Measurements from ENCODE around the gene ZNF106. TPM values are rescaled to one million over a fixed set of nuclear protein-coding genes. Genes with fewer than 3 reads are reported as not detected.

The ZNF106 gene
- total and polyA plus RNA-seq, 8 donors, result 46.6 to 106 (median 53.1) TPM

DNA sequence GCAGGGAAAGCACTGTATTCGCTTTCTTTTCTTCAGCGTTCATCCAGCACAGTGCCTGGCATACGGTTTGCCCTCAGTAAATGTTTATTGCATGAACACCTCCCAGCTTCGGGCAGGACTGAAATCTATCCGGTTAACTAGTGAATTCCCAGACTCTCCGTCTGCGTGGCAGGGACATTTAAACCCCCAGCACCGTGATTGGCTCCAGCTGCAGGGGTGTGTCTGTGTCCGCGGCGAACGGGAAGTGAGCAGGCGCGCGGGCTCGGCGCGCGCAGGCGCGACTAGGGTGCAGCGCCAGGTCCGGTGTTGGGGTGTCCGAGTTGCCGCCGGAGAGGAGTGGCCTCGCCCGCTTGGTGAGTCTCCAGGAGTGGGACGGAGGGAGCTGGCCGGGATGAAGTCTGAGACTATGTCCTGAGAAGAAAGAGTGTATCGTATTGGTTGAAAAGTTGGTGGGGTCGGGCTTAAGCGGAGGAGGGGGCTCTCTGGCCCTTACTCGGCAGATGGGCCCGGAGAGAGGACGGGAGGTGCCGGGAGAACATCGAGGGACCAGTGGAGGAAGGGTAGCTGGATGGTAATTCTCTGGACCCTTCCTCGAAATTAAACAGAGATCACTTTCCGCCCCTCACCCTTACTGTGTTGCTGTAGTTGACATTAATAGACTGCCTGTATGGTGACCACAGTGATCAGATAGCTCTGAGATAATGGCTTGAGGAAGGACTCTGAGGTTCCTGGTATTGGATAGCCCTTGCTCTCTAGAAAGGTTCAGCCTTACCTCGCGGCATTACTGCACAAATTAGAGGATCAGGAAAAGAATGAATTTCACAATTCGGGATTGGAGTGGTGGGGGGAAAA, 4.6 kb upstream of the ZNF106 start, which contains the start of gene SNAP23:
SNAP23 (plus strand) TSS at position 274 of the 852 bp plus-strand sequence. CDS start 16,213 bp downstream, outside the sequence.
- Histone ChIP-seq H3K9me3 (no peaks in the 10 kb centered on the region), H3K27me3 (no peaks in the 10 kb centered on the region), H3K36me3 (no peaks in the 10 kb centered on the region), H3K27ac (peak within 1 kb of the TSS; percentile 94 to 95), H3K4me1 (peaks cover 12 to 85% of the 10 kb centered on the region in 2 donors), H3K4me3 (peak within 1 kb of the TSS; percentile 51 to 77)
- TF ChIP-seq, protein P1, sequence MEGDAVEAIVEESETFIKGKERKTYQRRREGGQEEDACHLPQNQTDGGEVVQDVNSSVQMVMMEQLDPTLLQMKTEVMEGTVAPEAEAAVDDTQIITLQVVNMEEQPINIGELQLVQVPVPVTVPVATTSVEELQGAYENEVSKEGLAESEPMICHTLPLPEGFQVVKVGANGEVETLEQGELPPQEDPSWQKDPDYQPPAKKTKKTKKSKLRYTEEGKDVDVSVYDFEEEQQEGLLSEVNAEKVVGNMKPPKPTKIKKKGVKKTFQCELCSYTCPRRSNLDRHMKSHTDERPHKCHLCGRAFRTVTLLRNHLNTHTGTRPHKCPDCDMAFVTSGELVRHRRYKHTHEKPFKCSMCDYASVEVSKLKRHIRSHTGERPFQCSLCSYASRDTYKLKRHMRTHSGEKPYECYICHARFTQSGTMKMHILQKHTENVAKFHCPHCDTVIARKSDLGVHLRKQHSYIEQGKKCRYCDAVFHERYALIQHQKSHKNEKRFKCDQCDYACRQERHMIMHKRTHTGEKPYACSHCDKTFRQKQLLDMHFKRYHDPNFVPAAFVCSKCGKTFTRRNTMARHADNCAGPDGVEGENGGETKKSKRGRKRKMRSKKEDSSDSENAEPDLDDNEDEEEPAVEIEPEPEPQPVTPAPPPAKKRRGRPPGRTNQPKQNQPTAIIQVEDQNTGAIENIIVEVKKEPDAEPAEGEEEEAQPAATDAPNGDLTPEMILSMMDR (IDR thresholded peaks at IDR 0.05), result no peak
- ATAC-seq (peak; percentile 92), DNase-seq (peak; percentile 88 to 99 (median 96))
- intact Hi-C loops (cut with DNase I), result no loop called here

DNA sequence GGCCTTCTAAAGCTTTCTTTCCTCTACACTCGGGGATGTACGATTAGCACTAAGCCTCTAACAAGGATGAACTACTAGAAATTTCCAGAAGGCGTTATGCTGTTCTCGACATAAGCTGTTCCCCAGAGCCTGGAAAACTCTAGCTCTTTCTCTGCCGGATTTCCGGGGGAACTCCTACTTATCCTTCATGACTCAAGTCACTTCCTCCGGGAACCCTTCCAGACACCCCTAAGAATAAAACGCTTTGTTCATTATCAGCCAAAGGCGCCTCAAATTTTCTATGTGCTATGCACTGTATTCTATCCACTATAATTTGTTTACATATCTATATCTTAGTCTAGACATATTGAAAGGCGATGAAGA, 4.0 kb upstream of the ZNF106 start:
- TF ChIP-seq, protein P1 (IDR thresholded peaks at IDR 0.05), result no peak

DNA sequence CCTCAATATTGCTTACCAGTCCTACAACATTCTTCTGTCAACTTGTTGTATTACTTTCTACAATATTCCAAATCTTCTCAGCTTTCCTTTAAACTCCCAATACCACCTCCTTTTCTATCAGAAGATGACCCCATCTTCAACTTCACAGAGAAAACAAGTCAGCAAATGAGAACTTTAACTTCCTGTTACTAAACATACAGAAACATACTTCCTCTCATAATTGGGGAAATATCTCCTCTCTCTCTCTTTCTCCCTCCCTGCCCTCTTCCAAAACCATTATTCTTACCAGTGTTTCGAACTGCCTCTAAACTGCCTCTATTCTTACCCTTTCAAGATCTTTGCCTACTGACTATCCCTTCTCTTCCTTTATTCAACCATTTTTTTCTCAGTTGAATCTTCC, 2.7 kb upstream of the ZNF106 start:
- DNase-seq (no peak), ATAC-seq (no peak)
- Histone ChIP-seq H3K9me3 (no peaks in the 10 kb centered on the region), H3K4me1 (peaks cover 22 to 81% of the 10 kb centered on the region in 2 donors), H3K36me3 (no peaks in the 10 kb centered on the region), H3K27me3 (no peaks in the 10 kb centered on the region), H3K4me3 (peak overlapping the region in 1 of 2 donors; percentile 5), H3K27ac (peak overlapping the region; percentile 94 to 95)
- TF ChIP-seq, protein P1 (IDR thresholded peaks at IDR 0.05), result no peak
- intact Hi-C loops (cut with DNase I), result no loop called here

More for the DNA sequence above, 4.0 kb upstream of the ZNF106 start:
- Histone ChIP-seq H3K4me3 (peak overlapping the region; percentile 51 to 77), H3K36me3 (no peaks in the 10 kb centered on the region), H3K27me3 (no peaks in the 10 kb centered on the region), H3K27ac (peak overlapping the region; percentile 94 to 95), H3K4me1 (peaks cover 13 to 80% of the 10 kb centered on the region in 2 donors), H3K9me3 (no peaks in the 10 kb centered on the region)
- intact Hi-C loops (cut with DNase I), result no loop called here
- ATAC-seq (peak; percentile 45), DNase-seq (peak in 2 of 4 donors; percentile 45 to 76)

DNA sequence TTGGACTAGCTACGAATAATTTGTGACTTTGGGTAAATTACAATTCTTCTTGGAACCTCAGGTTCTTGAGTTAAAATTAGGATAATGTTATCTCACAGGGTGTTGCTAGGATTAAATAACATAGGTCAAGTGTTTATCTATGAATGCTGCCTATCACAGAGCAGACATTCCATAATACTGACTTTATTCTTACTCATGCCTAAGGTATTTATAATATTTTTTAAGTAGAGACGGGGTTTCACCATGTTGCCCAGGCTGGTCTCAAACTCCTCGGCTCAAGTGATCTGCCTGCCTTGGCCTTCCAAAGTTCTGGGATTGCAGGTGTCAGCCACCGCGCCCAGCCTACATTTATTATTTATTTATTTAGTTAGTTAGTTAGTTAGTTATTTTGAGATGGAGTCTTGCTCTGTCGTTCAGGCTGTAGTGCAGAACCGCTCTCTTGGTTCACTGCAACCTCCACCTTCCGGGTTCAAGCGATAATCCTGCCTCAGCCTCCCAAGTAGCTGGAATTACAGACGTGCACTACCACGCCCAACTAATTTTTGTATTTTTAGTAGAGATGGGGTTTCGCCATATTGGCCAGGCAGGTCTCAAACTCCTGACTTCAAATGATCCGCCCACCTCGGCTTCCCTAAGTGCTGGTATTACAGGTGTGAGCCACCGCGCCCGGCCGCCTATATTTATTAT, 741 bp upstream of the ZNF106 start:
- H3K4me3 ChIP-seq, result peak overlapping the region; percentile 81 to 91
- peak; percentile 48 for ATAC-seq
- peaks cover 22 to 71% of the 10 kb centered on the region in 2 donors for H3K4me1 ChIP-seq
- intact Hi-C loops (cut with DNase I), result no loop called here
- TF ChIP-seq, protein P1 (IDR thresholded peaks at IDR 0.05), result no peak
- peak in 1 of 4 donors; percentile 24 for DNase-seq
- peak overlapping the region; percentile 96 to 99 for H3K27ac ChIP-seq
- H3K27me3 ChIP-seq, result no peaks in the 10 kb centered on the region
- H3K9me3 ChIP-seq, result no peaks in the 10 kb centered on the region
- no peaks in the 10 kb centered on the region for H3K36me3 ChIP-seq

DNA sequence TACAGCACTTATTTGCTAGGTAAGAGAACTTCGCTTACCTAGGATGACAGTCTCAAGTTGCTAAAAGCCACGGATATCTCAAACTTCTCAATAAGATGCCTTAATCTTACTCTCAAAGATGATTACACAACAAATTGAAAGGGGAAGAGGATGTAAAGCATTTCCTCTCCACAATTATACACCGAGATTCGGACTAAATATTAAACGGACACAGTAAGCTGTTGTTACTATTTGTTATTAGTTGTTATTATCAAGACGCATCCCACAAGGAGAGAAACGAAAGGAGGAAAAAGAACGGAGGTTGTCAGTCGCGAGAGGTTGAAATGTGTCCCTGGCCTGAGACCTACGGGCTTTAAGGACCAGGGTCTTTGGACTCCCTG, 660 bp downstream of the ZNF106 start:
- Histone ChIP-seq H3K4me3 (peak overlapping the region; percentile 81 to 91), H3K27ac (peak overlapping the region; percentile 96 to 99), H3K9me3 (no peaks in the 10 kb centered on the region), H3K4me1 (peaks cover 22 to 63% of the 10 kb centered on the region in 2 donors), H3K36me3 (no peaks in the 10 kb centered on the region), H3K27me3 (no peaks in the 10 kb centered on the region)
- intact Hi-C loops (cut with DNase I), result no loop called here
- peak in 1 of 4 donors; percentile 27 for DNase-seq
- TF ChIP-seq, protein P1 (IDR thresholded peaks at IDR 0.05), result no peak
- no peak for ATAC-seq

Measured in left lung (tissue), 10 donors.